Esophagus muscularis mucosa (tissue), 4 donors: ENCODE measurements around the gene AATF. TPM values are rescaled to one million over a fixed set of nuclear protein-coding genes. Genes with fewer than 3 reads are reported as not detected.

Source experiments
- DNase-seq: peaks from one replicate; pipeline ENCODE4 v3.0.0-alpha.2; 2017; ENCODE audit errors: extremely low spot score
- H3K27ac ChIP-seq, 4 donors: fragments of 200-600 bp; sonication (generic); replicated peaks in 1 of 4; 1 replicate in 3 of 4; 2 replicates in 1 of 4; pipeline ENCODE4 v1.5.1; 2016 to 2019; ENCODE audit warnings: mild to moderate bottlenecking in 1 of 4
- H3K27me3 ChIP-seq, 4 donors: fragments of 200-600 bp; sonication (generic); one replicate each; pipeline versions ENCODE4 v1.5.1 to v1.6.0; 2016 to 2019
- H3K36me3 ChIP-seq, 4 donors: fragments of 200-600 bp; sonication (generic); one replicate each; pipeline ENCODE4 v1.5.1; 2016 to 2019
- H3K4me1 ChIP-seq, 4 donors: fragments of 200-600 bp; sonication (generic); one replicate each; pipeline ENCODE4 v1.5.1; 2016 to 2019
- H3K4me3 ChIP-seq, 4 donors: fragments of 200-600 bp; sonication (generic); 1 replicate in 2 of 4; 2 replicates in 2 of 4; pipeline ENCODE4 v1.5.1; 2016 to 2019; ENCODE audit warnings: mild to moderate bottlenecking in 4 of 4, moderate library complexity in 1 of 4
- H3K9me3 ChIP-seq, 4 donors: fragments of 200-600 bp; sonication (generic); 1 replicate in 3 of 4; 2 replicates in 1 of 4; pipeline ENCODE4 v1.5.1; 2016 to 2019
- CTCF ChIP-seq, 3 experiments: fragments of 200-600 bp in 2 of 3; fragments of 450-650 bp in 1 of 3; sonication (generic) in 2 of 3; IDR thresholded peaks; one replicate each; pipeline ENCODE4 v1.5.1; 2017 to 2019; ENCODE audit warnings: antibody characterized with exemption in 3 of 3, mild to moderate bottlenecking in 2 of 3, moderate library complexity in 1 of 3
- EP300 ChIP-seq: sonication (generic); formaldehyde crosslinking; IDR thresholded peaks from one replicate; pipeline ENCODE4 v1.6.1; 2017; ENCODE audit warnings: antibody characterized with exemption
- POLR2A ChIP-seq: fragments of 450-650 bp; IDR thresholded peaks from one replicate; pipeline ENCODE4 v1.6.1; 2017; ENCODE audit warnings: antibody characterized with exemption, moderate library complexity, mild to moderate bottlenecking, low read depth
- POLR2AphosphoS5 ChIP-seq, 2 donors: sonication (generic); formaldehyde crosslinking; IDR thresholded peaks; one replicate each; pipeline ENCODE4 v1.6.1; 2017; ENCODE audit warnings: antibody characterized with exemption in 2 of 2
- WGBS: methylation state at CpG from one replicate; pipeline ENCODE4 v1.1.5; 2018; 5-methylcytosine and 5-hydroxymethylcytosine counted together
- intact Hi-C: fragments of 100-400 bp; cut with DNase I; formaldehyde crosslinking; loops from one replicate; pipeline ENCODE4 v1.15.1; 2023
- total RNA-seq, 4 donors: library from RNA; depleted of rRNA; stranded (reverse); fragments of >200 nt; gene quantifications; one replicate each; pipeline versions ENCODE4 v1.1.0 to v1.2.1, GENCODE V29; 2016

AATF gene
- total RNA-seq, 4 donors from 2014 or later, result 37.8 to 55.7 (median 45.3) TPM

GRCh38 chr17:36938566-36939051 lies 10.1 kb upstream of the AATF start:
- H3K36me3 ChIP-seq, result no peaks in the 10 kb centered on the region
- H3K4me3 ChIP-seq, result no peak overlapping the region
- H3K27me3 ChIP-seq, result peaks cover 40 to 100% (median 100%) of the 10 kb centered on the region in 4 donors
- peaks cover 72 to 89% (median 80%) of the 10 kb centered on the region in 4 donors for H3K4me1 ChIP-seq
- DNase-seq, result no peak
- no peak for TF ChIP-seq POLR2AphosphoS5 (IDR thresholded peaks at IDR 0.05)
- no peak for TF ChIP-seq CTCF (IDR thresholded peaks at IDR 0.05)
- TF ChIP-seq POLR2A, result no peak
- TF ChIP-seq EP300, result no peak
- H3K27ac ChIP-seq, result no peak overlapping the region
- intact Hi-C loops, result no loop called here
- 3% methylated on average over 11 of the region's 25 CpGs for WGBS
- no peaks in the 10 kb centered on the region for H3K9me3 ChIP-seq

- no peak overlapping the region for H3K27ac ChIP-seq
- peaks cover 66 to 83% (median 74%) of the 10 kb centered on the region in 4 donors for H3K4me1 ChIP-seq
- peaks cover 40 to 100% (median 99%) of the 10 kb centered on the region in 4 donors for H3K27me3 ChIP-seq
- 8% methylated on average over 17 of the region's 43 CpGs for WGBS
- TF ChIP-seq EP300 (no peak), CTCF (IDR thresholded peaks at IDR 0.05) (no peak), POLR2AphosphoS5 (IDR thresholded peaks at IDR 0.05) (no peak), POLR2A (no peak)
- H3K36me3 ChIP-seq, result no peaks in the 10 kb centered on the region
- DNase-seq, result no peak
- no peak overlapping the region for H3K4me3 ChIP-seq
- intact Hi-C loops, result no loop called here
- H3K9me3 ChIP-seq, result no peaks in the 10 kb centered on the region
These were observed 9.5 kb upstream of the AATF start for GRCh38 chr17:36939052-36939801.

GRCh38 chr17:36939802-36940312 lies 8.9 kb upstream of the AATF start:
- TF ChIP-seq POLR2A, result no peak
- TF ChIP-seq POLR2AphosphoS5 (IDR thresholded peaks at IDR 0.05), result no peak
- TF ChIP-seq CTCF (IDR thresholded peaks at IDR 0.05), result no peak
- no peak for TF ChIP-seq EP300
- intact Hi-C loops, result no loop called here
- Histone ChIP-seq H3K27ac (no peak overlapping the region), H3K4me3 (no peak overlapping the region), H3K27me3 (peaks cover 34 to 100% (median 98%) of the 10 kb centered on the region in 4 donors), H3K36me3 (no peaks in the 10 kb centered on the region), H3K9me3 (no peaks in the 10 kb centered on the region), H3K4me1 (peaks cover 60 to 77% (median 68%) of the 10 kb centered on the region in 4 donors)
- WGBS, result 5% methylated on average over 26 of the region's 26 CpGs
- DNase-seq, result no peak

DNA sequence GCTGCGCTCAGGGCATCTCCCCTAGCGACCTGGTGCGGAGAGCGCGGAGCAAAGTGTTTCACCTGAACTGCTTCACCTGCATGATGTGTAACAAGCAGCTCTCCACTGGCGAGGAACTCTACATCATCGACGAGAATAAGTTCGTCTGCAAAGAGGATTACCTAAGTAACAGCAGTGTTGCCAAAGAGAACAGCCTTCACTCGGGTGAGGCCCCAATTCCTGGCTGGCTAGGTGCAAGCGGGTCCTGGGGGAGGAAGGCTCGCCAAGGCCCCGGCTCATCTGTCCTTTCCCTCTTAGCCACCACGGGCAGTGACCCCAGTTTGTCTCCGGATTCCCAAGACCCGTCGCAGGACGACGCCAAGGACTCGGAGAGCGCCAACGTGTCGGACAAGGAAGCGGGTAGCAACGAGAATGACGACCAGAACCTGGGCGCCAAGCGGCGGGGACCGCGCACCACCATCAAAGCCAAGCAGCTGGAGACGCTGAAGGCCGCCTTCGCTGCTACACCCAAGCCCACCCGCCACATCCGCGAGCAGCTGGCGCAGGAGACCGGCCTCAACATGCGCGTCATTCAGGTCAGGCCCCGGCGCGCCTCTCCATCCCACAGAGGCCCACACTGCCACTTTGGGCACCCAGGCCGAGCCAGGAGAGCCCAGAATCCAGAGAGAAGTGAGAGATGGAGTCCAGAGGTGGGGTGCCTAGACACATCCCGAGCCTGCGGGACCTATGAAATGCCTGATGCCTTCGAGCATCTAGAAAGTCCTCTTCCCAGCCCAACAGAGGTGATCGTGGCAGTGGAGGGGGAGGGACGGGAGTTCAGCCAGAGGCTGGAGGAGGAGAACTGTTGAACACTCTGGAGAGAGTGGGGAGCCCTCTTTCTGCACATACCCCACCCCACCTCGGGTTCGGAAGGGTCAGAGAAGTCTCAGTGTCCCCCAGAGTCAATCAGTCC lies 8.2 kb upstream of the AATF start:
- Histone ChIP-seq H3K4me3 (no peak overlapping the region), H3K36me3 (no peaks in the 10 kb centered on the region), H3K27ac (no peak overlapping the region), H3K27me3 (peaks cover 37 to 100% (median 98%) of the 10 kb centered on the region in 4 donors), H3K9me3 (no peaks in the 10 kb centered on the region), H3K4me1 (peaks cover 52 to 69% (median 60%) of the 10 kb centered on the region in 4 donors)
- no peak for DNase-seq
- 5% methylated on average over 36 of the region's 52 CpGs for WGBS
- intact Hi-C loops, result no loop called here
- no peak for TF ChIP-seq POLR2AphosphoS5 (IDR thresholded peaks at IDR 0.05)
- TF ChIP-seq CTCF (IDR thresholded peaks at IDR 0.05), result no peak
- TF ChIP-seq EP300, result no peak
- TF ChIP-seq POLR2A, result no peak
